GM19025 (cell line): Measurements from ENCODE around the gene HLA-DQB1.
"Not testable (repeated sequence)": the region's sequence is repeated elsewhere in the genome, so short reads cannot be mapped to it uniquely, and the experiment has no call there.

Experiments used
- ATAC-seq: cut with Tn5 transposase; IDR thresholded peaks from one replicate; pipeline ENCODE4 v1.9.1; 2021; ENCODE audit warnings: mild to moderate bottlenecking, low read depth, moderate library complexity; ENCODE audit not compliant: unreplicated experiment

The HLA-DQB1 gene

DNA sequence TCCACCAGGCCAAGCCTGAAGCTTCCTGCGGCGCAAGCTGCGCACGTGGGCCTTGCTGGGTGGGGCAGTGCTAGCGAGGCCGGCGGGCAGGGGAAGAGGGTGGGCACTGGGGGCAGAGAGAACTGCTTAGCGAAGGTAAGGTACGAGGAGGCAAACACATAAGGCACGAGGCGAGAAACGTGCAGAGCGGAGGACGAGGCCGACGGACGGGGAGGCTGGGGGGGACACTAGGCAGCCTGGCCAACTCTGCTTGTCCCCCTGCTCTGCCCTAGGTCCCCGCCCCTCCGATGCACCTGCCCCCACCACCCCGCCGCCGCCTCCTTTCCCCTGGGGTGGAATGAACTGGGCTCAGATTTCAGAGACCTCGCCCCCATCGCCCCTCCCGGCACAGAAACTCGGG, 2.1 kb downstream of the HLA-DQB1 start:
- ATAC-seq, result no peak

DNA sequence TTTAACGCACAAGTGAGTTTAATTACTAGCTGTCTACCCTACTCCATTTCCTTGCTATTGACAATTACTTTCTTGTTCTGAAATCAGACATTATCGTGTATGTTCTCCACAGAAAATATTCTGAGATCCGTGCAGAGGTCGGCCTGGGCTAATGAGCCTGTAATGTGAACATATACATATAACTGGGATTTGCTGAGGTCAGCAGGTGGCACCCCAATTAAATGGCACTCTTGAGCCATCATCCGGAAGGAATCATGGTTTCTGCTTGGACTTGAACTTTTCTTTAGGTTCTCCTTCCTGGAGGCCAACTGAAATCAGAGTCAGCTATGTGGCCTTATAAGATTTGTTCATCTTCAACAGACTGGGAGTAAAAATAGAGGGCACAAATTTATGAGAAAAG, 3.6 kb downstream of the HLA-DQB1 start:
- no peak for ATAC-seq

DNA sequence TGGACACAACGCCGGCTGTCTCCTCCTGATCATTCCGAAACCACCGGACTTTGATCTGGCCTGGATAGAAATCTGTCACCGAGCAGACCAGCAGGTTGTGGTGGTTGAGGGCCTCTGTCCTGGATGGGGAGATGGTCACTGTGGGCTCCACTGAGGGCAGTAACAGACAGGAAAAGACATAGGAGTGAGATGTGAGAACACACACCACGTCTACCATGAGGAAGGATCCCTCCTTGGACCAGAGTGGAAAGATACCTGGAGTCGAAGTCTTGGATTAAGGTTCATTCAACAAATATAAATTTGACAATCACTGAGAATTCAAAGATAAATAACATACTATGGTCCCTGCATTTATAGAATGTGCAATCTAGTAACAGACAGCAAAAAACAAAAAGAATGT, 4.4 kb downstream of the HLA-DQB1 start:
- ATAC-seq, result no peak

DNA sequence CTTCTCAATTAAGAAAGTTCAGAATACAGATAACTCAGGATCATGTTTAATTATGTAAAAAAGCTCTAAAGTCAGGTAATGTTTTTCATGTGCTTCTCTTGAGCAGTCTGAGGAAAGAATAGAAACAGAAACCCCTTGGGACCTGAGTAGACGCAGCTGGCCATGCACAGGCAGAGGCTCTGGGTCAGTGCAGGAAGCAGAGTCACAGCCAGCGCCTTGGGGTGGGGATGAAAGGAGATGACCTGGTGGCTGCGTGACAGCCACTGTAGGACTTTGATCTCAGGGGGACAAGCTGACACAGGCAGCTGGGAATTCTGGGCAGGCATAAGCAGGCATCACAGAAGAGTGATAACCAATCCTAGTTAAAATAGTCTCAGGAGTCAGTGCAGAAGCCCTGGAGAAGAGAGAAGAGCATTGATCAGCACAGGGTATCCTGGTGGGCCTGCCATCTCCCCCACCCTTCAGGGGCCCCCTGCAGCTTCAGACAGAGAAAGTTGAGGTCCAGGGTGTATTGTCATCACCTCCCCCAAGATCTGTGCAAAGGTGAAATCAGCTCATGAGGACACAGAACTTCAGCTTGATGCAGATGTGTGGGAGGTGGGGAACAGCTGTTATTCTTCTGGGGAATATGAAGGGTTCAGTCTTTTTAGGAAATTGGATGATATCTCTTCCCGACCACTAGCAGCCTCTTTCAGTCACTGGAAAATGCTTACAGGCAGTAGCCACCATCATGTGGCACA, 6.4 kb downstream of the HLA-DQB1 start:
- no peak for ATAC-seq

DNA sequence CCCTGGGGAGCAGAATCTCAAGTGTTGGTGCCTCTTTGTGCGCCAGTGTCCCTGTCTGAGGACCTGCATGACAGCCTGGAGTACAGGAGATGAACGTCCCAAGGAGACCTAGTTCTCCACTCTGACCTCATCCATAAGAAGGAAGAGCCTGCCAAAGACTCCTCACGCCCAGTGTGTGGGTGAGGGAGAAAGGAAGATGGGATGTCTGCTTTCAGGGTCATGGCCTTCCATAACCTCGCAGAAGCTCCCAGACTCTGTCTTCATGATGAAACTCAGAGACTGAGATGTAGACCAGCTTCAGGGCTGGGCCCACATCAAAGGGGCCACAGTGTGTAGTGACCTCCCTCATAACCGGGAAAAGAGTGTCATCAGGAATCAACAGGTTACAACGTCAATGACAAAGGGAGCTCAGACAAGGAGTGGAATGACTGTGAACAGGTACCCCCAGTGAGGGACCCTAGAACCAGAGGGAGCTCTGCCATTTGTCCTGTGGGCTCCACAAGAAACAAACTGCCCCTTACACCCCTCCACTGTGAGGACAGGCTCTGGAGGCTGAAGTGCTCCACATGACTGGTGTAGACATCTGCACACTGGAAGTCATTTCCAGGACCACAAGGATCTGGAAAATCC, 8.1 kb downstream of the HLA-DQB1 start:
- no peak for ATAC-seq

DNA sequence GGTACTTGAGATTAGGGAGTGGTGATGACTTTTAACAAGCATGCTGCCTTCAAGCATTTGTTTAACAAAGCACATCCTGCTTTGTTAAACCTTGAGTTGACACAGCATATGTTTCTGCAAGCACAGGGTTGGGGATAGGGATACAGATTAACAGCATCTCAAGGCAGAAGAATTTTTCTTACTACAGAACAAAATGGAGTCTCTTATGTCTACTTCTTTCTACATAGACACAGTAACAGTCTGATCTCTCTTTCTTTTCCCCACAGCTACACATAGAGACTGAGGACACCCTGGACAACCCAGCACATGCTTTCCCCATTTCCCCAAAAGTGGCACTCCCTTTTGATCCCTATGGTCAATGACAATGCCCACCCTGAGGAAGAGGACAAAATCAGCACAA, 8.6 kb downstream of the HLA-DQB1 start:
- not testable (repeated sequence) for ATAC-seq

DNA sequence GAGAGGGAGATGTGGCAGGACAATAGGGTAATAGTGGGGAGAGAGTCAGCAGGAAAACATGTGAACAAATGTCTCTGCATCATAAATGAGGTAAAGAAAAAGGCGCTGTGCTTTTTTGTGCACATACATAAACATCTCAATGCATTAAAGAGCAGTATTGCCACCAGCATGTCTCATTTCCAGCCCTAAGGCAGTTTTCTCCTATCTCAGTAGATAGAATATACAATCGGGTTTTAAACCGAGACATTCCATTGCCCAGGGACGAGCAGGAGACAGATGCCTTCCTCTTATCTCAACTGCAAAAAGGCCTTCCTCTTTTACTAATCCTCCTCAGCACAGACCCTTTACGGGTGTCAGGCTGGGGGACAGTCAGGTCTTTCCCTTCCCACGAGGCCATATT, 9.1 kb downstream of the HLA-DQB1 start:
- not testable (repeated sequence) for ATAC-seq

DNA sequence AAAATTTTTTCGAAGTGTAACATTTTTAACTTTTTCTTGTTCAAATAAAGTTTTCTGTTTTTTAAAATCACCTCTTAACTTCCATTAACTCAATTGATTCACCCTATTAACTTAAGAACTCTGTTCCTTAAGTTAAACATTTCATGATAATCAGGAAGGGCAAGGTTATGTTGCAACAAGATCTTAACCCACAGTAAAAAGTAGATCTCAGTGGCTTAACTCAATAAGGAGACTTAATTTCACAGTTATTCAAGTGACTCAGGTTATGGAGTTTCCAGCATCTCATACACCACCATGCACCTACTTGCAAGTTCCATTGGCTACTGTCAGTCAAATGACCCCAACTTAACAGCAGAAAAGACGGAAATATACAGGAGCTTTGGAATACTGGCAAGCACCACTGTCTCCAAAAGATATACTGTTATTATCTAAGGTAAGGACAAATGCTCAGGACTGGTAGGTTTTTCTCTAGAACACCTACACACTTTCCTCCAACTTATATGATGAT, 11.2 kb downstream of the HLA-DQB1 start:
- ATAC-seq, result no peak

DNA sequence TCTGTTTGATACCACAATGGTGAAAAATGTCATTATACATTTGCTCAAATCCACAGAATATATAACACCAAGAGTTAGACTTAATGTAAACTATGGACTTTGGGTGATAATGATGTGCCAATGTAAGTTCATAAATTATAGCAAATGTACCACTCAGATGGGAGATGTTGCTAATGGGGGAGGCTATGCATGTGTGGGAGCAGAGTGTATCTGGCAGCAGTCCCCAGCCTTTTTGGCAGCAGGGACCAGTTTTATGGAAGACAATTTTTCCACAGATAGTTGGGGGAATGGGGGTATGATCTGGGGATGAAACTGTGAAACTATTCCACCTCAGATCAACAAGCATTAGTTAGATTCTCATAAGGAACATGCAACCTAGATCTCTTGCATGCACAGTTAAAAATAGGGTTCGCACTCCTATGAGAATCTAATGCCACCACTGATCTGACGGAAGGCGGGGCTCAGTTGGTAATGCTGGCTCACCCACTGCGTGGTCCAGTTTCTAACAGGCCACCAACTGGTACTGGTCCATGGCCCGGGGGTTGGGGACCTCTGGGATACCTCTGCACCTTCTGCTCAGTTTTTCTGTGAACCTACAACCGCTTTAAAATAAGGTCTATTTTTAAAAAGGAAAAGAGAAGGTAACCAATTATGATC, 21.3 kb downstream of the HLA-DQB1 start:
- ATAC-seq, result no peak

DNA sequence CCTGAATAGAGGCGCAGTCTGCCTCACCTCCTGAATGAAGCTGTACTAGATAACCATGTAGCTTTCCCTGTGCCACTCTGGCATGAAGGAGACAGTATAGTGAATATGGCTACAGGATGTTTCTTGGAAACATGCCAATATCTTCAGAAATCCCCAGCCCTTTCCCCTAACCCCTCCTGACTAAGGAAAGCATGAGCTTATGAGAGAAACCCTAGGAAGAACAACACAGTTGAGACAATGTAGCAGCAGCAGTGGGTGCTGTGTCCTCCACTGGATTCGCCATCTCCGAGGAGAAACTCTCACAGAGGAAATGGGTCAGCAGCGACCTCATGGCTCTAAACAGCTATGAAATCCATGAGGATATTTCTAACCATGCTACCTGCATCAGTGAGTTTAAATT, 22.6 kb downstream of the HLA-DQB1 start:
- ATAC-seq, result no peak

DNA sequence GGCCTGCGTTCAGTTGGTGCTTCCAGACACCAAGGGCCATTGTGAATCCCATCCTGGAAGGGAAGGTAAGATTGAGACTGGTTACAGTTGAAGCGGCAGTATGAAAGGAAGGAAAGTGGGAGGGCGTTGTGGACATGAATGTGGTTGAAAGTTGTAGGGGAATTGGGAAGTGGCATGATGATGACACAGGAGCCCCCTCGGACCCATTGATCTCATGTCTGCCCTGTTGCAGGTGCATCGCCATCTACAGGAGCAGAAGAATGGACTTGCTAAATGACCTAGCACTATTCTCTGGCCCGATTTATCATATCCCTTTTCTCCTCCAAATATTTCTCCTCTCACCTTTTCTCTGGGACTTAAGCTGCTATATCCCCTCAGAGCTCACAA, 23.7 kb downstream of the HLA-DQB1 start:
- no peak for ATAC-seq

DNA sequence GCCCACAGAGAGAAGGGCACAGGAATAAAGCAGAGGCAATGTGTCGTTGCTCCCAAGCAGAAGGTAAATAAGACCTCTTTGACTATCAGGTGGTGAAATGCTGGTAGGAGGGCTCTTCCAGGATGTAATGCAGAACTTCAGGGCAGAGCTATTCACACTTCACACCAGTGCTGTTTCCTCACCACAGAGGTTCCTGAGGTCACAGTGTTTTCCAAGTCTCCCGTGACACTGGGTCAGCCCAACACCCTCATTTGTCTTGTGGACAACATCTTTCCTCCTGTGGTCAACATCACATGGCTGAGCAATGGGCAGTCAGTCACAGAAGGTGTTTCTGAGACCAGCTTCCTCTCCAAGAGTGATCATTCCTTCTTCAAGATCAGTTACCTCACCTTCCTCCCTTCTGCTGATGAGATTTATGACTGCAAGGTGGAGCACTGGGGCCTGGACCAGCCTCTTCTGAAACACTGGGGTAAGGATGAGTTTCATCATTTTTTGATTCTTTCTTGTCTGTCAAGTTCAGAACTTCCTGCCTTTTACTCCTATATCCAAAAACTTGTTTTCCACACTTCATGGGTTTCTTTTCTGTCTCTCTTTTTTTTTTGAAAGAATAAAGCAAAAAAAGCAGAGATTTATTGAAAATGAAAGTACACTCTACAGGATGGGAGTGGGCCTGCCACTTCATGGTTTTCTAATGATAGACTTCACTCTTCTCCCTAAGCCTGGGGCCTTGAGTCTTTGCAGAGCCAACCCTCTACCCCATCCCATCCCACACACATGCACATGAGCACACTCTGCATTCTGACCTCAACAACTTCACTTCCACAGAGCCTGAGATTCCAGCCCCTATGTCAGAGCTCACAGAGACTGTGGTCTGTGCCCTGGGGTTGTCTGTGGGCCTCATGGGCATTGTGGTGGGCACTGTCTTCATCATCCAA, 24.4 kb downstream of the HLA-DQB1 start:
- not testable (repeated sequence) for ATAC-seq

DNA sequence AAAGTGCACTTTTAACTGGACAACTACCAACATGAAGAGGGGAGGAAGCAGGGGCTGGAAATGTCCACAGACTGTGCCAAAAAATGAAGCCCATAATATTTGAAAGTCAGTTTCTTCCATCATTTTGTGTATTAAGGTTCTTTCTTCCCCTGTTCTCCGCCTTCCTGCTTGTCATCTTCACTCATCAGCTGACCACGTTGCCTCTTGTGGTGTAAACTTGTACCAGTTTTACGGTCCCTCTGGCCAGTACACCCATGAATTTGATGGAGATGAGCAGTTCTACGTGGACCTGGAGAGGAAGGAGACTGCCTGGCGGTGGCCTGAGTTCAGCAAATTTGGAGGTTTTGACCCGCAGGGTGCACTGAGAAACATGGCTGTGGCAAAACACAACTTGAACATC, 25.3 kb downstream of the HLA-DQB1 start:
- ATAC-seq, result no peak

DNA sequence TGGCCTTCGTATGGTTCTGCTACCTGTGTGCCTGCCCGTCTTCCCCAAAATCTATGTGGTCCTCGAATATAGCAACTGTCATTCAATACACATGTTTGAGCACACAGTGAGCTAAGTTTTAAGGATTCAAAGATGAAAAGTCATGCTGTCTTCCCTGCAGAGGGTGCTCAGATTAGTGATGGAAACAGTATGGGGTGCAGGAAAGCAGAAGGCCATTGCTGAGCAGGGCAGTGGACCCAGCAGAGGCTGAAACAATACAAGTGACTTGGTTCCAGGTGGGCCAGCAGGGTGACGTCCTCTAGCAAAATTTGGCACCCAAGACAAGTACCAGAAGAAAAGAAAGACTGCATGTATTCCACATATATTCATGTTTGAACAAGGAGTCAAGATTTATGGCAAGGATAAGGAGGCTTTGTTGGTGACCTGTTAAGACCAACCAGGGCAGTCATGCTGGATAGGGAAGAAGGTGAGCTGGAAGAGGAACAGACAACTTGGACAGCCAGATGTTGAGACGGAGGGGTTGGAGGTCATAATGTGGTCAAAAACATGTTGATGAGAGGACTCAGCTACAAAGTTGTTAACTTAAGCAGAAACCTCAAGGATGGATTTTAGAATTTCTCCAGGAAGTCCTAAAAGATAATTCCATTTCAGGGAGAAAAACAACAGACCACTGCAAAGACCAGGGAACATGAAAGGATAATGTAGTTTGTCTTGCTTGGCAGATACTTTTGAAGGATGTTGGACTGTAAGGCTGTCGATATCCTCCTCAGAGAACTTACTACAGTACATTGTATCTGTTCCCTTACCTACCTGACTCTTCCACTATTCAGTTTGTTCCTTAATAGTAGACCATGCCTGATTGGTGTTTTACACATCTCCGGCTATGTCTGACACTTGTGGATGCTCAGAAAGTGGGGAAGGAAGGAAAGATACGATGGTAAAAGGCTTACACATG, 26.7 kb downstream of the HLA-DQB1 start:
- ATAC-seq, result no peak

DNA sequence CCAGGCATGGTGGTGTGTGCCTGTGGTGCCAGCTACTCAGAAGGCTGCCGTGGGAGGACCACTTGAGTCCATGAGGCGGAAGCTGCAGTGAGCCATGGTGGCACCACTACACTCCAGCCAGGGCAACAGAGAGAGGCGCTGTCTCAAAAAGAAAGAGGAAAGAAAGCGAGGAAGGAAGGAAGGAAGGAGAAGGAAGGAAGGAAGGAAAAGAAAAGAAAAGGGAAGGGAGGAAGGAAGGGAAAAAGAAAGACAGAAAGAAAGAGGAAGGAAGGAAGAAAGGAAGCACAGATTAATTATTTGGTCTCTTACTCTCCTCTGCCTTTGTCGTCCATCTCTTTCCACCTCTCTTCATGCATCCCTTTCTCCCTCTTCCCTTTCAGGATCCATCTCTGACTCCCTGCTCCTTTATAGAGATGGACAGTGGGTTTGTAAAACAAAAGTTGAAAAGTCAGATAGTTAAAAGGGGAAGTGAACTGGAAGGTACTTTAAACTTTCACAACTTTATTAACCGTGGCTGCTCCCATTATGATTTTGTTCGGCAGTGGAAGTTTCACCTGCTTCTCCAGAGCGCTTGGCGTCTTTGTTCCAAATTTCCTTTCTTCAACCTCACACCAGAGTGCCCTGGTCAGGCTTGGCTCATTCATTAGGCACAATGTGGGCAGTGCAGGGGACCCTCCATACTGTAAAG, 27.8 kb downstream of the HLA-DQB1 start:
- no peak for ATAC-seq

DNA sequence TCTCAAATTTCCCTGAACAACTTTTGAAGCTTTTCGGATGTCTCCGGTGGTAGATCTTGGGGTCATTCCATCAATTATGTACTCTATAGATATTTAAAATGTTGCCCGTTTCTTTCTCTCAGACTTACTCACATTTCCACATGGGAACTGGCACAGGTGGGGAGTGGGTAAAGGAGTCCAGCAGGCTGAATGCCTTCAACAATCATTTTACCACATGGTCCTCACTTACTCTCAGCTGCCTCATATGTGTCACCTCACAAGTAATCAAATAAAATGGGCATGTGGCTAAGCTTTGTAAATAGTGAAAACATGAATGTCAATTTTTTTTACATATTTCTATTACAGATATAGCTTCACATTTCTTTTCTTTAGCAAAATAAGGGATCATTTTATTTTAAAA, 28.6 kb downstream of the HLA-DQB1 start:
- no peak for ATAC-seq

DNA sequence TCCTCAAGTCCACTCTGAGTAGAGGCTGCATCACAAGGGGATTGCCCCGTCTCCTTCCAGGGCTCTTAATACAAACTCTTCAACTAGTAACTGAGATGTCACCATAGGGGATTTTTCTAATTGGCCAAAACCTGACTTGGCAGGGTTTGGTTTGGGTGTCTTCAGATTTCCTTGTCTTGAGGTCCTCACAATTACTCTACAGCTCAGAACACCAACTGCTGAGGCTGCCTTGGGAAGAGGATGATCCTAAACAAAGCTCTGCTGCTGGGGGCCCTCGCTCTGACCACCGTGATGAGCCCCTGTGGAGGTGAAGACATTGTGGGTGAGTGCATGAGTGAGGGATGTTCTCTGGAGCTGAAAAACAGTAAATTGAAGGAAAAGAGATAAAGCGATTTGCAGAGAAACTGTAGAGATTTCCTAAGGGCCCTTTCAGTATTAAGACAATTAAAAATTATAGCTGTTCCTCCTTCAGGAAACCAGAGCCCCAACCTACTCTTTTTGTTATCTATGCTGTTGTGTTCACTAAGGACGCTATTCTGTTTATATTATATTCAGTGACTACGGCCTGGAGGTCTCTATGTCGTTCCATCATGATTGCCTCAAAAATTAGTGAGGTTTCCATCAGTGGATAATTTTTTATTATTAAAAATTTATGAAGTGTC, 29.1 kb downstream of the HLA-DQB1 start, which contains the start of gene HLA-DQA1:
TSS of gene HLA-DQA1 (plus strand) at position 188 of the 662 bp plus-strand sequence. CDS start at position 241, 53 bp downstream.
- peak; percentile 74 for ATAC-seq

DNA sequence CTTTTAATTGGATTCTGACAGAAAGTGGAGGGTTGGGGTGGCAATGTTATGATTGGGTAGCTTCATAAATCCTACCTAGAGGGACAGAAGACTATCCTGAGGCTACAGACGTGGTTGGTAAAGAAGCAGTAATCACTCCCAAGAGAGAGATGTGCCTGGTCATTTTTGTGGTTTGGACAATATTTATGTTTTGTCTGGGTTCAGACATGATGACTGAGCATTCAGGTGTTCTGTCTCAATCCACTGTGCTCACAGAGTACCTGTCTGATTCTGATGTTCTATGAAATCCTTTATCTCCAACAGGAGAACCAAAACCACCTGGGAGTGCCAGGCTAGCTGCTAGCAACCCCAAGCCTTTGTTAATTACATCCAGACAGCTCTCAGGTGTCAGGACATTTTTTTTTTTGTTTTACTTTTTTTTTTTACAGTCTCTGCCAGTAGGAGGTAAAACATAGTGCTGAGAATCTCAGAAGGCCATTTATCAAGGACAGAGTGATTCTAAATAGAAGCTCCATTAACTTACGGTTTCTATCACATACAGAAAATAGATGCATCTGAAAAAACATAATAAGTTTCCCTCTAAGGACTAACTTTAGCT, 30.8 kb downstream of the HLA-DQB1 start:
- ATAC-seq, result no peak
